NT2/D1 (cell line): Measurements from ENCODE around the gene CHP1.
"Not testable (repeated sequence)": the region's sequence is repeated elsewhere in the genome, so short reads cannot be mapped to it uniquely, and the experiment has no call there.

ENCODE experiments used
- DNase-seq: peaks from one replicate; pipeline ENCODE4 v3.0.0-alpha.2; 2011; ENCODE audit warnings: low read depth, low spot score
- H3K27me3 ChIP-seq: 2 replicates; pipeline ENCODE4 v1.6.0; 2011; ENCODE audit warnings: mild to moderate bottlenecking; ENCODE audit not compliant: insufficient read length, insufficient read depth
- H3K36me3 ChIP-seq: 2 replicates; pipeline ENCODE4 v1.6.1; 2011; ENCODE audit warnings: mild to moderate bottlenecking, low read length, mixed read lengths; ENCODE audit not compliant: insufficient read depth, insufficient read length
- H3K4me1 ChIP-seq: 2 replicates; pipeline ENCODE4 v1.5.1; 2011; ENCODE audit not compliant: insufficient read depth, insufficient read length
- H3K4me3 ChIP-seq: 2 replicates; pipeline ENCODE4 v1.5.1; 2011; ENCODE audit warnings: low read depth; ENCODE audit not compliant: insufficient read length
- H3K9ac ChIP-seq: 2 replicates; pipeline ENCODE4 v1.6.0; 2011; ENCODE audit warnings: low read depth; ENCODE audit not compliant: insufficient read length
- H3K9me3 ChIP-seq: 2 replicates; pipeline ENCODE4 v1.5.1; 2011; ENCODE audit warnings: mild to moderate bottlenecking, low read length; ENCODE audit not compliant: insufficient read depth
- SUZ12 ChIP-seq: IDR thresholded peaks from 2 replicates; pipeline ENCODE4 v1.6.1; 2011; ENCODE audit not compliant: insufficient read length, insufficient read depth; ENCODE audit errors: extremely low read depth
- YY1 ChIP-seq: IDR thresholded peaks from 2 replicates; pipeline ENCODE4 v1.6.1; 2011; ENCODE audit not compliant: insufficient read length, insufficient read depth
- ZNF274 ChIP-seq: IDR thresholded peaks from 2 replicates; pipeline ENCODE4 v1.6.1; 2011; ENCODE audit warnings: mild to moderate bottlenecking, low read depth, low read length

The CHP1 gene

GRCh38 chr15:41235929-41236328, 4.9 kb downstream of the CHP1 start:
- H3K4me1 ChIP-seq: no peaks in the 10 kb centered on the region
- no peaks in the 10 kb centered on the region for H3K9me3 ChIP-seq
- no peaks in the 10 kb centered on the region for H3K27me3 ChIP-seq
- no peak overlapping the region for H3K9ac ChIP-seq
- no peak for DNase-seq
- H3K36me3 ChIP-seq: no peaks in the 10 kb centered on the region
- H3K4me3 ChIP-seq: no peak overlapping the region
- TF ChIP-seq SUZ12: no peak
- no peak for TF ChIP-seq YY1

- no peaks in the 10 kb centered on the region for H3K4me1 ChIP-seq
- no peaks in the 10 kb centered on the region for H3K9me3 ChIP-seq
- no peak for DNase-seq
- no peak overlapping the region for H3K4me3 ChIP-seq
- no peaks in the 10 kb centered on the region for H3K27me3 ChIP-seq
- H3K36me3 ChIP-seq: peaks cover 11% of the 10 kb centered on the region
- no peak for TF ChIP-seq ZNF274
- TF ChIP-seq SUZ12: no peak
- no peak for TF ChIP-seq YY1
- H3K9ac ChIP-seq: no peak overlapping the region
Measured at GRCh38 chr15:41238100-41238499, 7.0 kb downstream of the CHP1 start.

GRCh38 chr15:41241221-41241964, 10.3 kb downstream of the CHP1 start:
- Histone ChIP-seq H3K27me3 (no peaks in the 10 kb centered on the region), H3K4me3 (no peak overlapping the region), H3K36me3 (peaks cover 27% of the 10 kb centered on the region), H3K9ac (no peak overlapping the region), H3K4me1 (no peaks in the 10 kb centered on the region), H3K9me3 (no peaks in the 10 kb centered on the region)
- DNase-seq: no peak
- TF ChIP-seq YY1: no peak
- TF ChIP-seq ZNF274: no peak
- no peak for TF ChIP-seq SUZ12

GRCh38 chr15:41250745-41251144, 19.7 kb downstream of the CHP1 start:
- not testable (repeated sequence) for DNase-seq, H3K27me3 ChIP-seq, H3K4me1 ChIP-seq, H3K4me3 ChIP-seq, H3K36me3 ChIP-seq, H3K9ac ChIP-seq, H3K9me3 ChIP-seq

DNA sequence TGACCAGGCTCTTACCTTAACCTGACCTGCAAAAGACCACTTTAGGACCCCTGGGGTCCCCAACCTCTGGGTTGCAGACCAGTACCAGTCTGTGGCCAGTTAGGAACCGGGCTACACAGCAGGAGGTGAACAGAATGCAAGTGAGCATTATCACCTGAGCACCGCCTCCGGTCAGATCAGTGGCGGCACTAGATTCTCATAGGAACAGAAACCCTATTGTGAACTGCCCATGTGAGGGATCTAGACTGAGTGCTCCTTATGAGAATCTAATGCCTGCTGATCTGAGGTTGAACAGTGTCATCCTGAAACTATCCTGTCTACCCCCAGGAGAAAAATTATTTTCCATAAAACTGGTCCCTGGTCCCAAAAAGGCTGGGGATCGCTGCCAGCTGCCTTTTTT, 20.3 kb downstream of the CHP1 start:
- H3K4me3 ChIP-seq: no peak overlapping the region
- no peaks in the 10 kb centered on the region for H3K4me1 ChIP-seq
- no peaks in the 10 kb centered on the region for H3K9me3 ChIP-seq
- no peak for DNase-seq
- H3K9ac ChIP-seq: no peak overlapping the region
- TF ChIP-seq SUZ12 (no peak), YY1 (no peak), ZNF274 (no peak)
- H3K36me3 ChIP-seq: peaks cover 4% of the 10 kb centered on the region
- no peaks in the 10 kb centered on the region for H3K27me3 ChIP-seq

DNA sequence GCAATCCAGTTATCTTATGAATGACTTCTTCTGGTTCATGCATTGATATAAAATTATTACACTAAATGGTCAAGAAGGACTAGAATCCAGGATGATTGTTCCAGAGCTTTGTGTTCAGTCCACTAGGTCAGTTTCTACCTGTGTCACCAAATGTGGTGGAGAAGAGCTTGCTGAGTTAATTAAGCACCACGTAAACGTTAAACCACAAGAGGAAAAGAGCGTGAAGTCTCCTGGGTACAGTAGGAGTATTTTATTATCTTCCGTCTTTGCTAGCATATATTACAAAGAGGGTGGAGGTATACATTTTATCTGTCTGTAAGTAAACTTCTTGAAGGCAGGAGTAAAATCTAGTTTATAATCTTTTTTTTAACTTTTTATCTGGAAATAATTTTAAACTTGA, 23.5 kb downstream of the CHP1 start:
- TF ChIP-seq ZNF274 (no peak), YY1 (no peak), SUZ12 (no peak)
- no peaks in the 10 kb centered on the region for H3K27me3 ChIP-seq
- peaks cover 17% of the 10 kb centered on the region for H3K36me3 ChIP-seq
- H3K9ac ChIP-seq: no peak overlapping the region
- no peaks in the 10 kb centered on the region for H3K4me1 ChIP-seq
- H3K9me3 ChIP-seq: no peaks in the 10 kb centered on the region
- no peak overlapping the region for H3K4me3 ChIP-seq
- no peak for DNase-seq

DNA sequence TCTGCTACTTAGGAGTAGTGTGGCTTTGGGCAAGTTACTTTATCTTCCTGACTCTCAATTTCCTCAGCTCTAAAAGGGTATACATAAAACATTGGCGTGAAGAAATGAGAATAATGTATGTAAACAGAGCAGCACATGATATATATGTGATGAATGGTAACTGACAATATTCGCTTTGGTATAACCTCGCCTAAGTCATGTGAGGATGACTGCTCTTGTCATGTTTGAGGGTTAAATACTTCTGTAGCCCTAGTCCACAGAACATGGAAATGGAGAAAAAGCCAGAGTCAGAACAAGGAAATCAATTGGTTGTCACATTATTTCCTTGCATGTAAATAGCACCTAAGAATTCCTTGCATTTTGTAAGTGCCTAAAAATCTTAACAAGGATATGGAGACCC, 25.0 kb downstream of the CHP1 start:
- H3K9me3 ChIP-seq: no peaks in the 10 kb centered on the region
- H3K27me3 ChIP-seq: no peaks in the 10 kb centered on the region
- H3K4me1 ChIP-seq: no peaks in the 10 kb centered on the region
- H3K36me3 ChIP-seq: peaks cover 17% of the 10 kb centered on the region
- TF ChIP-seq YY1 (no peak), ZNF274 (no peak), SUZ12 (no peak)
- H3K4me3 ChIP-seq: no peak overlapping the region
- DNase-seq: no peak
- H3K9ac ChIP-seq: no peak overlapping the region

DNA sequence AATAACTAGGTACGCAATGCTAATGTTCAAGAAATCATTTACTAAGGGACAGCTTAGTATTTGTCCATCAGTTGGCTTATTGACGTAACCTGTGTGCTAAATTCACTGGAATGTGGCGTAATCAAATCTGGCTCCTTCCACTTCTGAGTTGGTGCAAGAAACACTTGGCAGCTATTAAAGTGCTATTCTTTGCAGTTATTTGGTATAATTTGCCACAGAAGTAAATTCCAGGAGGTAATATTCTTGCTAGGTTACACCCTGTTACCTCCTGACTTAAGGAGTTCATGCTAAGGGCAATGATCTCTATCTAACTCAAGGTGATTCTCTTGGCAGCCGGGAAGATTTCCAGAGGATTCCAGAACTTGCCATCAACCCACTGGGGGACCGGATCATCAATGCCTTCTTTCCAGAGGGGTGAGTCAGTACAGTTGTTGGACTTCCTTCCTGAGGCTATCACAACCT, 25.5 kb downstream of the CHP1 start:
- H3K9me3 ChIP-seq: no peaks in the 10 kb centered on the region
- no peak overlapping the region for H3K9ac ChIP-seq
- peaks cover 17% of the 10 kb centered on the region for H3K36me3 ChIP-seq
- no peaks in the 10 kb centered on the region for H3K4me1 ChIP-seq
- H3K4me3 ChIP-seq: no peak overlapping the region
- H3K27me3 ChIP-seq: no peaks in the 10 kb centered on the region
- TF ChIP-seq YY1: no peak
- no peak for DNase-seq
